Nephron progenitor cell (in vitro differentiated cells): ENCODE data around the gene OR1B1.

Experiments used
- DNase-seq: peaks from one replicate; pipeline ENCODE4 v3.0.0; 2021
- H3K27ac Mint-ChIP-seq: 2 replicates; pipeline ENCODE4 v1.8.0; 2021; ENCODE audit warnings: mild to moderate bottlenecking, moderate library complexity, mixed read lengths
- H3K27me3 Mint-ChIP-seq: 2 replicates; pipeline ENCODE4 v1.8.0; 2021; ENCODE audit warnings: mild to moderate bottlenecking, low read depth, mixed read lengths; ENCODE audit not compliant: poor library complexity
- H3K36me3 Mint-ChIP-seq: 2 replicates; pipeline ENCODE4 v1.8.0; 2021; ENCODE audit warnings: low read depth, mixed read lengths
- H3K4me1 Mint-ChIP-seq: 2 replicates; pipeline ENCODE4 v1.8.0; 2021; ENCODE audit warnings: mixed read lengths
- H3K4me3 Mint-ChIP-seq: 2 replicates; pipeline ENCODE4 v1.8.0; 2021; ENCODE audit warnings: mild to moderate bottlenecking, moderate library complexity, mixed read lengths
- H3K9me3 Mint-ChIP-seq: 2 replicates; pipeline ENCODE4 v1.8.0; 2021; ENCODE audit warnings: mild to moderate bottlenecking, moderate library complexity, mixed read lengths
- CTCF ChIP-seq: fragments of 200-600 bp; sonication (generic); IDR thresholded peaks from 2 replicates; pipeline ENCODE4 v1.5.0; 2021; ENCODE audit warnings: antibody characterized with exemption

Gene OR1B1

GRCh38 chr9:122580360-122580759, 77.1 kb downstream of the OR1B1 start:
- Mint-ChIP-seq H3K4me3 (no peak overlapping the region), H3K9me3 (peaks cover 55% of the 10 kb centered on the region), H3K36me3 (no peaks in the 10 kb centered on the region), H3K27me3 (no peaks in the 10 kb centered on the region), H3K4me1 (no peaks in the 10 kb centered on the region), H3K27ac (no peak overlapping the region)
- no peak for TF ChIP-seq CTCF
- DNase-seq, result no peak

GRCh38 chr9:122579874-122580273, 77.6 kb downstream of the OR1B1 start:
- H3K4me1 Mint-ChIP-seq, result no peaks in the 10 kb centered on the region
- H3K36me3 Mint-ChIP-seq, result no peaks in the 10 kb centered on the region
- no peak overlapping the region for H3K27ac Mint-ChIP-seq
- no peak overlapping the region for H3K4me3 Mint-ChIP-seq
- peaks cover 50% of the 10 kb centered on the region for H3K9me3 Mint-ChIP-seq
- TF ChIP-seq CTCF, result no peak
- DNase-seq, result no peak
- H3K27me3 Mint-ChIP-seq, result no peaks in the 10 kb centered on the region
